Skeletal muscle tissue (tissue), 1 donor: ENCODE data around the gene LRRC4. TPM values are rescaled to one million over a fixed set of nuclear protein-coding genes. Genes with fewer than 3 reads are reported as not detected.

Experiments used
- total RNA-seq: library from RNA; depleted of rRNA; stranded (reverse); fragments of >200 nt; gene quantifications from one replicate; pipeline ENCODE4 v1.2.3, GENCODE V29; 2014

Gene LRRC4
- total RNA-seq, 1 donor from 2014 or later: 1.0 TPM

Other genes starting within 250 kb of the LRRC4 start
- under 0.01 TPM for gene LEP, start 209.8 kb upstream of the LRRC4 start, total RNA-seq